Cortex of kidney (tissue), 1 donor: ENCODE data around the gene ZNF200.
"Not testable (repeated sequence)": the region's sequence is repeated elsewhere in the genome, so short reads cannot be mapped to it uniquely, and the experiment has no call there.

ENCODE experiments used
- DNase-seq: peaks from one replicate; lab custom pipeline; 2025; lab: John Stamatoyannopoulos, UW

The ZNF200 gene

DNA sequence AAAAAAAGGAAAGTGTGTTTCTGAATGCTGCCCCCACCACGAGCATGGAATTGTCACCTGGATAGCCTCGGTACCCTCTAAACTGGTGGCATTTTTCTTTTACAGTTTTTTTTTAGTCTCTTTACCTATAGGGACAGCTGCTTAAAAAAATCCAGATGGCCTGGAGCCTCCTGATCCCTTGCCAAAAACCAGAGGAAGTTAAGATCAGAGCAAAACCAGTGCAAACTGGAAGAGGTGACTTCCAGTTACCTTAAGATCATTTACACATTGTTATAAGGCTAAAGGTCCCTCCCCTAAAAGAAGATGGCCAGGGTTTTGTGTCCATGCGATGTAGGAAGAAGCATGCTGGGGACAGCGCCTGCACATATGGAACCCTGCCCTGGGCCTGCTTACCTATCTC, 18.0 kb upstream of the ZNF200 start:
- no peak for DNase-seq

DNA sequence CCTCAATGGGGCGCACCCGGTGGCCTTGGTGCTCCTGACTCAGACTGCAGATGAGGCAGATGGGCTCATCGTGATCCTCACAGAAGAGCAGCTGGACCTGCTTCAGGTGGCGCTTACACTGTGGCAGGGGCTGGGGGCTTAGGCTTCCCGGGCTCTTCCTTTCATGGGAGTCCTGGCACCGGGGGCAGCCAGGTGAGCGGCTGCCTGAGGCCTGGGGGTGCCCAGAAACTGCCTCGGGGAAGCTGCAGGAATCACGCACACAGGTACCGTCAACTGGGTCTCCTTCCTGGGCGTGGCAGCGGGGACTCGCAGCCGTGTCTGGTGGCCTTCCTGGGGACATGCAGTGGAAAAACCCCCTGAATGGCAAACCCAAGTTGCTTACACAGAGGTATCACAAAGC, 14.5 kb upstream of the ZNF200 start:
- DNase-seq = no peak

DNA sequence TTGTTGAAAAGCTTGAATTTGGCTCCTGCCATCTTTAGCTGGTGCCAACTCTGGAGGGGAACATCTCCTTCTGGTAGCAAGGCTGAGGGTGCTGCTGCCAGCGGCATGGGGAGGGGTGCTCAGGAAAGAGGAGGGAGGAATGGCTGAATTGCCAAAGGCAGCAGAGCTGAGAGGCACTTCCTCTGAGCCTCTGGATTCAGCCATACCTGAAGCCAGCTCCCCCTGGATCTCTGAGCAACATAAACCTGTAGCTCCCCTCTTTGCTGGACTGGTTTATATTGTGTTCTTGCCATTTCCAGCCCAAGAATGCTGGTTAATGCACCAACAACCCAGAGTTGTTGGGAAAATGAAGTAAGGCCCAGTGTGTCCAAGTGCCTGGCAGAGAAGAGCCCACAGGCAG, 14.1 kb upstream of the ZNF200 start:
- no peak for DNase-seq

DNA sequence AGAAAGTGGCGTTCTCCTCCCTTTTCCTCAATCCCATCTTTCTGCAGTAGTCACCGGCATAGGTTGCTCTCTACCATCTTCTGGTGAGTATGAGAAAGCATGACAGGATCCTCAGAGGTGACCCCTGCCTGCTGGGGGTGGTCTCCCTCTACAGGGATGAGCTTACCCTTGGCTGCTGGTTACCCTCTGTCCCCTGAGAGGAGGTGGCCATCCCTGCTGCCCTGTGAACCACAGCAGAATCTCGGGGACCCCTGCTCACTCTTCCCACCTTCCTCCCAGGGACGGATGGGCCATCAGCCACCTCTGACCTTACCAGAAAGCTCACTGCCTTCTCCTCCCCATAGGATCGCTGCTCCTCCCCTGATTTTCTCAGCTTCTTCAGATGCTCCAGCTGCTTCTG, 13.6 kb upstream of the ZNF200 start:
- no peak for DNase-seq

GRCh38 chr16:3246876-3247275, 11.9 kb upstream of the ZNF200 start:
- no peak for DNase-seq

DNA sequence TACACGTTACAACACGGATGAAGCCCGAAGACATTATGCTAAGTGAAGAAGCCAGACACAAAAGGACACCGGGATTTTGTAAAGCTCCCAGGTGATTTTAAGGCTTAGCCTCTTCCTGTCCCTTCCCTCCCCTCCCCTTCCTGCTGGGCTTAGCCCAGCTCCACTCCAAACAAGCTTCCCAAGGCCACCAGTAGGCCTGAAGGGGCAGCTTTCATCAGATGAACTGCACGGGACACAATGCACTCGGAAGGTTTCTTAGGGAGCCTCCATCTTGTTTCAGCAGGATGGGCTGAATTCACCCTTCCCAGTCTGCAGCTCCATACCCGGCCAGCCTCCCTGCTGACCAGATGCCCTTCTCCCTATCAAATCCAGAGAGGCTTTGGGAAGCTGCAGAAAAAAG, 11.0 kb upstream of the ZNF200 start:
- no peak for DNase-seq

DNA sequence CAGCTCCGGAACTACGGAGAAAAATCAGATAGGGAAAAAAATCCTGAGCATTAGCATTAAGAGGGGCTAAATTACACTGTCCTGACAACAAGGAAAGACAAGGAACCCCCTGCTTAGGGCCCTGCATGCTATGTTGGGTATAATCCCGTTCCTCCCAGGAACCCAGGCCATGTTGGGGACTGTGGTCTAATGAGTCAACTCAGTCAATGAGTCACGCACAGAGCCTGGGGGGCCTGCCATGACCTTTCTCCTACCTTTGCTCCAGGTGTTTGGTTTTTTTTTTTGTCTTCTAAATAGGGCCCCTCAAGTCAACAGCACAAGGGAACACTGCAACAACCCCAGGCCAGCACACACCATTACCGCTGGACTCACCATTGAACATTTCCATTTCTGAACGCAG, 8.9 kb upstream of the ZNF200 start:
- DNase-seq = no peak

DNA sequence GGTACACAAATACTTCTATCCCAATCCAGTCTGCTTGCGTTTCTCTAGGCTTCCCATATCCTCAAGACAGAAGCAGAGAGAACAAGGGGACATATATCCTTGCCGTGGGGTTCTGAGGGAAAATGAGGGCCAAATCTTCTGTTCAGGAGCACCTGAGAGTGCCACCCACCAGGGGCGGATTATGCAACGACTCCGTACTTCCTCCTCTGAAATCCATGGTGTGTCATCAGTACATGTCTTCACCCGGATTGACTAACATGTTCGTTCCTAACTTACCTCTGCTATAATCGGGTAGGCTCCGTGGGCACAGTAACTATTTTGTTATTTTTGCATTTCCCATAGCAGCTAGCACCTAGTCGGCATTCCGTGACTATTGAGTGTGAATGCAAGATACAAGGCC, 7.8 kb upstream of the ZNF200 start:
- no peak for DNase-seq

- no peak for DNase-seq
These were observed 6.8 kb upstream of the ZNF200 start for GRCh38 chr16:3241761-3242160.

- no peak for DNase-seq
These were observed 1.1 kb upstream of the ZNF200 start for GRCh38 chr16:3235856-3236669.

DNA sequence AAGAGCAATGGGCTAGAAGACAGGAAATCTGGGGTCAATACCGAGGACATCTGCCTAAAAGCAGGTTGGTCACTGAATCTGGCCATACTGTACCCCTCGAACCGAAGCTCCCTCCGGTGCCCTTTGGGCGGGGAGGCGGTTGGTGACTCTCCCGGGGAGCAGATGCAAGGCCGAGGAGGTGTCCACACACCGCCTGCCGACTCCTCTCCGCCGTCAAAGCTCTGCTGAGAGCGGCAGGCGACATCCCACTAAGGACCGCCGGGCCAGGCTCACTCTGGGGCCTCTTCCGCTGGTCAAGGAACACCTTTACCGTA, 458 bp downstream of the ZNF200 start:
- no peak for DNase-seq

DNA sequence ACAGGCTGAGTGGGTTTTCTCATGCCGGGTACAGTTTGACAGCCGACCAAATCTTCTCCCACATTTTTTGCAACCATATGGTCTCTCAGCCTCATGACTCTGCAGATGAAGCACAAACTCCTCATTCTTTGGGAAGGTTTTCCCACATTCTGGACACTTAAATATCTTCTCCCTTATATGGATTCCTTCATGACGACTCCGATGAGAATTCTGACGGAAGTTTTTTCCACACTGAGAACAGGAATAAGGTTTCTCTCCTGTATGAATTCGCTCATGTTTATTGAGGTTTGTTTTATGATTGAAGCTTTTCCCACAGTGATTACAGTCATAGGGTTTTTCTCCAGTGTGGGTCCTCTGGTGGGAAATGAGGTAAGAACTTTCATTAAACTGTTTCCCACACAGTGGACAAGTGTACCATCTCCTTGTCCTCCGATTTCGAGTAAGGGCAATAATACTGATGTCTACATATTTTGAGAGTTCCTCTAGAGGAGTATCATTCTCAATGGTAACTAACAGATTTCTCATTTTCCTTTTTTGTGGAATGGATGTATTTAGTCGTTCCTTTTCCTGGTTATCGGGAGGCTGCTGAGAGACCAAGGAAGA, 10.9 kb downstream of the ZNF200 start:
- no peak for DNase-seq

- no peak for DNase-seq
These were observed 14.1 kb downstream of the ZNF200 start for GRCh38 chr16:3220839-3221238.

- DNase-seq = no peak
These were observed 18.7 kb downstream of the ZNF200 start for GRCh38 chr16:3216263-3216640.

DNA sequence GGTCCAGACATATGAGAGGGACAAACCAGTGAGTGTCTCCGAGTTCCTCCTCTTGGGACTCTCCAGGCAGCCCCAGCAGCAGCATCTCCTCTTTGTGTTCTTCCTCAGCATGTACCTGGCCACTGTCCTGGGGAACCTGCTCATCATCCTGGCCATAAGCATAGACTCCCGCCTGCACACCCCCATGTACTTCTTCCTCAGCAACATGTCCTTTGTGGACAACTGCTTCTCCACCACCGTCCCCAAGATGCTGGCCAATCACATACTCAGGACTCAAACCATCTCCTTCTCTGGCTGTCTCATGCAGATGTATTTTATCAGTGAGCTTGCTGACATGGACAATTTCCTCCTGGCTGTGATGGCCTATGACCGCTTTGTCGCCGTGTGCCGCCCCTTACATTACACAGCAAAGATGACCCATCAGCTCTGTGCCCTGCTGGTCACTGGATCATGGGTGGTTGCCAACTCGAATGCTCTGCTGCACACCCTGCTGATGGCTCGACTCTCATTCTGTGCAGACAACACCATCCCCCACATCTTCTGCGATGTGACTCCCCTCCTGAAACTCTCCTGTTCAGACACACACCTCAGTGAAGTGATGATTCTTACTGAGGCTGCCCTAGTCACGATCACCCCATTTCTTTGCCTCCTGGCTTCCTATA, 19.2 kb downstream of the ZNF200 start:
- no peak for DNase-seq

- no peak for DNase-seq
These were observed 19.9 kb downstream of the ZNF200 start for GRCh38 chr16:3214904-3215600.

DNA sequence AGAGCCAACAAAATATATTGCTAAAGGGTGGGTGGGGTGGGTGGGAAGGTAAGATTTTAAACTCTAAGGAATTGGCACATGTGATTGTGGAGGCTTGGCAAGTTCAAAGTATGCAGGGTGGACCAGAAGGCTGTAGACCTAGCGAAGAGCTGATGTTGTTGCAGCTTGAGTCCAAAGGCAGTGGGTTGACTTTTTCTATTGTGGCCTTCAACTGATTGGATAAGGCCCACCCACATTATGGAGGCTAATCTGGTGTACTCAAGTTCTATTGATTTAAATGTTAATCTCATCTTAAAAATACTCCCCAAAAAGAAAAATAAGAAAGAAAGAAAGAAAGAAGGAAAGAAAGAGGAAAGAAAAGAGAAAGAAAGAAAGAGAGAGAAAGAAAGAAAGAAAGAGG, 22.4 kb downstream of the ZNF200 start:
- no peak for DNase-seq

DNA sequence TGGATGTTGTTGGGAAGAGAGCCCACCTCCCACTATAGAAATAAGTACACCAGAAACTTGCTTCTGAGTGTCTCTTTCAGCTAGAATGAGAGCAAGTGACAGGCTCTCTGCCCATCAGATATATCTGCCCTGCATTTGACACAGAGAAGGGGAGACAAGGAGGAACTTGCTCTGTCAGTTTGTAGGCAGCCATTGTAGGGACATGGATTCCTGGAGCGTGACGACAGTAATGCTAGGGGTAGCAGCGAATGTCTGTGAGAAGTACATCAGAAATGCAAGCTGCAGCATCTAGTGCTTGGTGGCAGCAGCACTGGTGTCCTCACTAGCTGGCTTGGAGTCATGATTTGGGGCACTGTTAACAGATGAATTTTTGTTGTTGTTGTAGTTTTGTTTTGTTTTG, 23.0 kb downstream of the ZNF200 start:
- DNase-seq = no peak

GRCh38 chr16:3207086-3207953, 27.6 kb downstream of the ZNF200 start:
- no peak for DNase-seq

GRCh38 chr16:3205939-3206338, 29.0 kb downstream of the ZNF200 start:
- DNase-seq = not testable (repeated sequence)

DNA sequence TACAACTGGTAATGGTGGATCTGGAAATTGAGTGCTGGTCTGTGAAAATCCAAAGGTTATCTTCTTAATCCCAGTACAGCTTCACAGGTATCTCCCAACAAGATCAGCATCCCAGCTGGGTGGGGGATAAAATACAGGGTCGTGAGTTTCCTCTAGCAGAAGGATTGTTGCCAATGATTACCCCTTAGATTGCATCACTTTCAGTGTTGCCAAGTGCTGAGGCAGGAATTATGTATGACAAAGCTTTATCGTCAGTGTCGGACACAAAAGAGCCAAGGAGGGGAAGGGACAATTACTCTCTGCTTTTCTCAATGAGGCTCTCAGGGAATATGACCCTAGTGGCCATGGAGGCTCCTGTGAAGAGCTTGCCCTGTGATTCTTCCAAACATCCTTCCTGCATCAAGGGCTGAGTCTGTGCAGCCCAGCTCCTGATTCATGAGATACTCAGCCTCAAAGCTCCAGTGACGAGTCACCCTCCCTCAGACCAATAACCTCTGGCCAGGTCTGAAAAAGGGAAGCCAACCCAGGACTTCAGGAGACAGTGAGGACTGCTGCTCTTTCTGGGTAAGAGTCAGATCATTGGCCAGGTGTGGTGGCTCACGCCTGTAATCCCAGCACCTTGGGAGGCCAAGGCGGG, 31.9 kb downstream of the ZNF200 start:
- DNase-seq = no peak
